Activated B cell treated with CpG ODN at 0.5 μM for 24 hours (primary cell): ENCODE results near the gene PTGDR2. TPM values are rescaled to one million over a fixed set of nuclear protein-coding genes. Genes with fewer than 3 reads are reported as not detected.

Experiments
- ATAC-seq: fragments of 200-7000 bp; cut with Tn5 transposase; one replicate; pipeline ENCODE4 v1.10.0; 2021; ENCODE audit warnings: low read depth, mild to moderate bottlenecking, moderate library complexity
- CTCF ChIA-PET: fragments of 350-600 bp; sonication (Branson Sonifier 250); formaldehyde crosslinking; loops from one replicate; lab custom pipeline; 2021; ENCODE audit warnings: antibody characterized with exemption; lab: Charles Lee
- POLR2A ChIA-PET: fragments of 350-600 bp; sonication (Branson Sonifier 250); formaldehyde crosslinking; loops from one replicate; lab custom pipeline; 2021; ENCODE audit warnings: antibody characterized with exemption; lab: Charles Lee
- DNase-seq: peaks from one replicate; pipeline ENCODE4 v3.0.0; 2022
- H3K27ac Mint-ChIP-seq: one replicate; pipeline ENCODE4 v1.8.0; 2020; ENCODE audit warnings: mixed read lengths
- H3K27me3 Mint-ChIP-seq: one replicate; pipeline ENCODE4 v1.8.0; 2021; ENCODE audit warnings: mixed read lengths
- H3K36me3 Mint-ChIP-seq: one replicate; pipeline ENCODE4 v1.8.0; 2021; ENCODE audit warnings: low read depth, mixed read lengths
- H3K4me1 Mint-ChIP-seq: one replicate; pipeline ENCODE4 v1.8.0; 2021; ENCODE audit warnings: mixed read lengths
- H3K4me3 Mint-ChIP-seq: one replicate; pipeline ENCODE4 v1.8.0; 2020; ENCODE audit warnings: mild to moderate bottlenecking, mixed read lengths
- H3K9me3 Mint-ChIP-seq: one replicate; pipeline ENCODE4 v1.8.0; 2020; ENCODE audit warnings: mixed read lengths
- intact Hi-C: fragments of 100-400 bp; cut with micrococcal nuclease; formaldehyde crosslinking; loops from one replicate; pipeline ENCODE4 v1.15.1; 2024
- total RNA-seq: library from RNA; stranded (reverse); gene quantifications from 2 replicates; pipeline ENCODE4 v1.2.3, GENCODE V29; 2022
- TF ChIP-seq, protein P1 (sequence below): fragments of 200-600 bp; IDR thresholded peaks from one replicate; pipeline ENCODE4 v1.8.0; 2022; ENCODE audit warnings: antibody characterized with exemption, mild to moderate bottlenecking

Gene PTGDR2
- total RNA-seq, 1 donor from 2014 or later = not detected

DNA sequence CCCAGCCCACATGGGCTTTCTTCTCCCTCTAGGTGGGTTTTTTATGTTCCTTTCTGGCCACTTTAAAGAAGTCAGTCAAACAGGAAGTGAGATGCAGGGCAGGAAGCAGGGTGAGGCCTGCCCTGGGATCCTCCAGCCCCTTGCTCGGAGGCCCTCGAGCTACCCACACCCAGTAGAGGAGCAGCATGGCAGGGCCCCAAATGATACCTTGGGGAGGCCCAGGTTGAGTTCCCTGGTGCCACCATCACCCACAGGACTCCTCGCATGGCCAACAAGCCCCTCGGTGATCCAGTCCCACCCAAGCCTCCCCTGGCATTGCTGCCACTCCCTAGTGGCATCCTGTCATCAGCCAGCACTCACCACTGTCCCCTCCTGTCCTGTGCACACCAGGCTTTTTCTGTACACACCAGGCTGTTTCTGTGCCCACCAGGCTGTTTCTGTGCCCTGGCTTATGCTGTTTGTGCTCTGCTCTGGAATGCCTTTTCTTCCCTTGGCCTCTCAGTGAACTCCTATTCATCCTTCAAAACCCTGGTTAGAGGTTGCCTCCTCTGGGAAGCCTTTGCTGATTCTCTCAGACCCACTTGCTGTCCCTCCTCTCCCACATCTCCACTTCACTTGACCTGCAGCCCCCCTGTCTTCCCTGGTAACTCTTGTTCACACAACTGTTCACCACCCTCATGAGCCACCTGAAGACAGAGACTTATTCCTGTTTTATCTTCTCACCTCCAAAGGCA is 3.1 kb upstream of the PTGDR2 start:
- no peak overlapping the region for H3K27ac Mint-ChIP-seq
- intact Hi-C loops = no loop called here
- ChIA-PET CTCF (no interaction called here), POLR2A (no interaction called here)
- DNase-seq (no peak), ATAC-seq (no peak)
- H3K36me3 Mint-ChIP-seq = peaks cover 2% of the 10 kb centered on the region
- no peaks in the 10 kb centered on the region for H3K9me3 Mint-ChIP-seq
- peaks cover 12% of the 10 kb centered on the region for H3K4me1 Mint-ChIP-seq
- H3K4me3 Mint-ChIP-seq = no peak overlapping the region
- H3K27me3 Mint-ChIP-seq = no peaks in the 10 kb centered on the region
- TF ChIP-seq, protein P1, sequence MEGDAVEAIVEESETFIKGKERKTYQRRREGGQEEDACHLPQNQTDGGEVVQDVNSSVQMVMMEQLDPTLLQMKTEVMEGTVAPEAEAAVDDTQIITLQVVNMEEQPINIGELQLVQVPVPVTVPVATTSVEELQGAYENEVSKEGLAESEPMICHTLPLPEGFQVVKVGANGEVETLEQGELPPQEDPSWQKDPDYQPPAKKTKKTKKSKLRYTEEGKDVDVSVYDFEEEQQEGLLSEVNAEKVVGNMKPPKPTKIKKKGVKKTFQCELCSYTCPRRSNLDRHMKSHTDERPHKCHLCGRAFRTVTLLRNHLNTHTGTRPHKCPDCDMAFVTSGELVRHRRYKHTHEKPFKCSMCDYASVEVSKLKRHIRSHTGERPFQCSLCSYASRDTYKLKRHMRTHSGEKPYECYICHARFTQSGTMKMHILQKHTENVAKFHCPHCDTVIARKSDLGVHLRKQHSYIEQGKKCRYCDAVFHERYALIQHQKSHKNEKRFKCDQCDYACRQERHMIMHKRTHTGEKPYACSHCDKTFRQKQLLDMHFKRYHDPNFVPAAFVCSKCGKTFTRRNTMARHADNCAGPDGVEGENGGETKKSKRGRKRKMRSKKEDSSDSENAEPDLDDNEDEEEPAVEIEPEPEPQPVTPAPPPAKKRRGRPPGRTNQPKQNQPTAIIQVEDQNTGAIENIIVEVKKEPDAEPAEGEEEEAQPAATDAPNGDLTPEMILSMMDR = no peak

DNA sequence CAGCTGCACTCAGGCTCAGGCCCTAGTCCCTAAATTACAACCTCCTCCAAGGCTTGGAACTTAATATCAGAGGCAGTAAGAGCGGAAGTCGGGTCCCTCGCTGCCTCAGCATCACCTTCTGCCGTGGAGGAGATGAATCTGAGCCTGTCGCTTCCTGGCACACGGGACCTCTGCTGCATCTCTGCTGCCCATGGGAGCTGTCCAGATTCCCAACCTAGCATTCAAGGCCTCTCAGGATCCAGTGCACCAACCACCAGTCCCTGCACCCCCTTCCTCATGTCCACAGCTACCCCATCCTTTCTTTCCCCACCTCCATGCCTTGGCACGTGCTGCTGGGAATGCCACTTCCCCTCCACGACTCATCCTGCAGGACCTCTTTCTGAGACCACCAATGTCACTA is 2.5 kb upstream of the PTGDR2 start:
- Mint-ChIP-seq H3K27ac (no peak overlapping the region), H3K4me3 (no peak overlapping the region), H3K9me3 (no peaks in the 10 kb centered on the region), H3K4me1 (peaks cover 12% of the 10 kb centered on the region), H3K27me3 (no peaks in the 10 kb centered on the region), H3K36me3 (peaks cover 9% of the 10 kb centered on the region)
- TF ChIP-seq, protein P1 = no peak
- ChIA-PET CTCF (no interaction called here), POLR2A (no interaction called here)
- intact Hi-C loops = no loop called here
- ATAC-seq (no peak), DNase-seq (no peak)

DNA sequence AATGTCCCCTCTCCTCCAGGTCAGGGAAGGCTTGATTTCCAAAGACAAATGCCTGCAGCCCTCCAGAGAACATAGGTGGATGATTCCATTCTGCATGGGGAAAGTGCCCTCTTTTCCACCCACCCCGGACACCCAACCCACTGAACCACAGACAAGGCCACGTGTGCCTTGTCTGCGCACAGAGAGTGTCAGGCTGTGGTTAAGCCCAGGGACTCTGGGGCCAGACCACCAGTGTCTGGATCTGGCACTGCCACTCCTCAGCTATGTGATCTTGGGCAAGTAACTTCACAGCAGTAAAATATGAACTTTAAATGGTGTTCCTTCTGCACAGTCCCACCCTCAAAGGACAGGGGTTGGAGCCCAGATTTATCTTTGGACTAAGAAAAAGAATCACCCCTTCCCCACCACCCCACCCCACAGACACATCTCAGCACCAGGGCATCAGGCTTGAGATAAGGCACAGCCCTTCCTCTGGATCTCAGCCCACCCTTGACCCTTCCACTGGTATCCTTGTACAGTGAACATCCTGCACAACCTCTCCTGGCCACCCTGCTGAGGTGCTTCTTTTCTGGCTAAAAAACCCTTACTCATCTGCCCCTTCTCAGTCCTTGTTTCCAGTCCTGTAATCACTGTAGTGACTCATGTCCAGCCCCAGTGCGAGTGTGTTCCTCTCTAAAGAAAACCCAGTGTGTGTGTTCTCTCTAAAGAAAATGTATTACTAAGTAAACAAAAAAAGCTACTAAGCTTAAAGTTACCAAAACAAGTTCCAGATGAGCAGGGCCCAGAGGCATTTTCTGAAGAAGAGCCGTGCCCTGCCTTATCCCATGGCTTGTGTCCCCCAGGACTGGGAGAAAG is 1.9 kb upstream of the PTGDR2 start:
- POLR2A ChIA-PET = no interaction called here
- H3K27me3 Mint-ChIP-seq = no peaks in the 10 kb centered on the region
- ATAC-seq = no peak

DNA sequence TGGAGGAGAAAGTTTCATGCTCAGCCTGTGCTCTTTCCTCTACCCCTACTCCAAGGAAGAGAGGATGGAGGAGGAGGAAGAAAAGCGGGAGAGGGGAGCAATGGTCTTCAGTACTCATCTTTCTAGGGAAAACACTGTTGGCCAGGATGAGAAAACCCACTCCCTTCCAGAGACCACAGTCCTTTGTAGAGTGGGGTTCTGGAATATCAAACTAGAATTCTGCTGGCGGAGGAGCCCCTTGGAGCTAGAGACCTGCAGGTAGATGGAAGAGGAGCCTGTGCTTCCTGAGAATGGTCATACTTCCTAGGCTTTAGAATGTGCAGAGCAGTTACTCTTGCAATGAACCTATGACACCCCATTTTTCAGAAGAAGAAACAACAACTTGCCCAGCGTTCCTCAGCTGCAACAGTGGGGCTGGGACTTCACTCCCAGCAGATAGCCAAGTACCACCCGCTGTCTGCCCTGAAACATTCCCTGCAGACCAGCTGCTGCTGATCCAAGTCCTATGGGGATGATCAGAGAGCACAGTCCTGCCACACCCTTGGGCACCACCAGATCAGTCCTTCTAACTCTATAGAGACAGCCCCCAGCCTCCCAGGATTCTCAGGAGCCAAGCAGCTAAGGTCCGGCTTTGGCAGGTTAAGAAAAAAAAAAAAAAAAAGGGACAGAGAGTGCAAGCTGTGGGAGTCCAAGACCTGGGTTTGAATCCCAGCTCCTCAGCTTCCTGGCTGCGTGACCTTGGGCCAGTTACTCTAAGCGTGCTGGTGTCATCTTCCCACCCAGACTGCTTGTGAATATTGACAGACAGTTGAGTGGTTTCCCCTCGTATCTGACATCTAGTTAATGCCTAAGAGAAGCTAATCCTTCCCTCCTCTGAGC is 664 bp downstream of the PTGDR2 start:
- DNase-seq (no peak), ATAC-seq (no peak)
- no peak overlapping the region for H3K4me3 Mint-ChIP-seq
- no peaks in the 10 kb centered on the region for H3K9me3 Mint-ChIP-seq
- POLR2A ChIA-PET = no interaction called here
- intact Hi-C loops = no loop called here
- TF ChIP-seq, protein P1 = no peak
- CTCF ChIA-PET = interaction anchor here (1.0 kb wide), 1 partner anchor 23 kb away, joined by 4 read pairs; no protein-coding TSS in a partner anchor
- peaks cover 12% of the 10 kb centered on the region for H3K4me1 Mint-ChIP-seq
- H3K36me3 Mint-ChIP-seq = peaks cover 34% of the 10 kb centered on the region
- no peaks in the 10 kb centered on the region for H3K27me3 Mint-ChIP-seq
- H3K27ac Mint-ChIP-seq = no peak overlapping the region

More for the DNA sequence above, 1.9 kb upstream of the PTGDR2 start:
- no peak for DNase-seq
- TF ChIP-seq, protein P1 = no peak
- H3K4me1 Mint-ChIP-seq = peaks cover 12% of the 10 kb centered on the region
- no peak overlapping the region for H3K27ac Mint-ChIP-seq
- no peak overlapping the region for H3K4me3 Mint-ChIP-seq
- intact Hi-C loops = no loop called here
- CTCF ChIA-PET = no interaction called here
- peaks cover 11% of the 10 kb centered on the region for H3K36me3 Mint-ChIP-seq
- no peaks in the 10 kb centered on the region for H3K9me3 Mint-ChIP-seq
